NCI-H460 (cell line): Measurements from ENCODE around the gene TESPA1. TPM values are rescaled to one million over a fixed set of nuclear protein-coding genes. Genes with fewer than 3 reads are reported as not detected.
"Not testable (repeated sequence)": the region's sequence is repeated elsewhere in the genome, so short reads cannot be mapped to it uniquely, and the experiment has no call there.

ENCODE experiments used
- DNase-seq: peaks from one replicate; pipeline ENCODE4 v3.0.0-alpha.2; 2016; ENCODE audit warnings: low read depth; ENCODE audit errors: extremely low read depth
- total RNA-seq: library from RNA; depleted of rRNA; stranded (reverse); fragments of >200 nt; shearing (Covaris generic); gene quantifications from 2 replicates; pipeline ENCODE4 v1.2.3, GENCODE V29; 2014

The TESPA1 gene
- total RNA-seq, 1 experiment from 2014 or later = not detected

DNA sequence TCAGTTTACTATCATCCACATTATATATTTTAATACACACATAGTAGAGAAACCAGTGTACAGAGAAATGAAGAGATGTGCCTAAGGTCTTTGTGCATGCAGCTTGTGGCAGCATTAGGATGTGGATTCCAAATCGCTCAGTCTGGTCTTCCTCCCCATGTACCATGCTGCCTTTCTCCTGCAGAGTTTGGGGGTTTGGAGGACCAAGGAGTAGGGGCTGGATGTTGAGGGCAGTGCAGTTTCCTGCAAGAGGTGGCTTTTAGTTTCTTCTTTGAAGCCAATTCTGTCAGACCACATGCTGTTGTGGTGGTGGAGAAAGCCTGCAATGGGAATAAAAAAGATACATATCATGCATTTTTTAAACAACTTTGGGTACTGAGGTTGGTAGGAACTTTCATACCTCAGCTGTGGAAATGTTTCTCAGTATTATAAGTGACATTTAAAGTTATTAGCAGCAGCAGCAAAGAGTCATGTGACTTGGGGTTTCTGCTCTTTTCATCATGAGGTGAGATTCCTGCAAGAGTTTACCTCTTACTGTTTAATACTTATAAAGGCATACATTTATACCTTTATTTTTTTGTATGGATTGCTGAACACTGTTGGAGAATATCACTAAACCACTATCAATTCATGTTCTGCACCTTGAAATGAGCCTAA lies 34.4 kb downstream of the TESPA1 start:
- DNase-seq = no peak

- DNase-seq = no peak
Observed at GRCh38 chr12:54949073-54949711, 35.4 kb downstream of the TESPA1 start.

DNA sequence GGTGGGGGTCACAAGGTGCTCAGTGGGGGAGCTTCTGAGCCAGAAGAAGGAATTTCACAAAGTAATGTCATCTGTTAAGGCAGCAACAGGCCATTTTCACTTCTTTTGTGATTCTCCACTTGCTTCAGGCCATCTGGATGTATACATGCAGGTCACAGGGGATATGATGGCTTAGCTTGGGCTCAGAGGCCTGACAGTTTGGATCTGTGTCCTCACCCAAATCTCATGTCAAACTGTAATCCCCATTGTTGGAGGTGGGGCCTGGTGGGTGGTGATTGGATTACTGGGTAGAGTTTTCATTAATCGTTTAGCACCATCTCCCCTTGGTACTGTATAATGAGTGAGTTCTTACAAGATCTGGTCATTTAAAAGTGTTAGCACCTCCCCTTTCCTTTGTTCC lies 36.4 kb downstream of the TESPA1 start:
- no peak for DNase-seq

DNA sequence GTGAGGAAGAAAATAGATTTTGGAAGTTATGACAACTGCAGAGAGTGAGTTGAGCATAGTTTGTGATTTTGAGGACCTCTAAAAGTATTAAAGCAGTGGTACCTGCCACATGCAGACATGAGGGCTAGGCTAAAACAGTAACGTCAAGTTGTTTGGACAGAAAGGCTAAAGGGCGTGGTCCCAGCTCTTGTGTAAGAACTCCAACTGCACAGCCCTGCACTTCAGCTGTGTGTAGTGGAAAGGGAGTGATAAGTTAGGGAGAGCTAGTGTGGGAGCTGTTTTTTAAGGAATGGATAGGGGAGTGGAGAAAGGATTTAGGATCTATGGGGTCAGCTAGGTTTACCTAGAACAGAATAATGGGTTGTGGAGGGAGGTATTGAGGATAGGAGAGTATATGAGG lies 39.5 kb downstream of the TESPA1 start:
- no peak for DNase-seq

GRCh38 chr12:54943292-54943691 lies 41.3 kb downstream of the TESPA1 start:
- DNase-seq = not testable (repeated sequence)

- DNase-seq = no peak
Observed at GRCh38 chr12:54941659-54942058, 42.9 kb downstream of the TESPA1 start.

- DNase-seq = no peak
Observed at GRCh38 chr12:54940727-54941315, 43.7 kb downstream of the TESPA1 start.

- DNase-seq = no peak
Observed at GRCh38 chr12:54937929-54938328, 46.6 kb downstream of the TESPA1 start.

DNA sequence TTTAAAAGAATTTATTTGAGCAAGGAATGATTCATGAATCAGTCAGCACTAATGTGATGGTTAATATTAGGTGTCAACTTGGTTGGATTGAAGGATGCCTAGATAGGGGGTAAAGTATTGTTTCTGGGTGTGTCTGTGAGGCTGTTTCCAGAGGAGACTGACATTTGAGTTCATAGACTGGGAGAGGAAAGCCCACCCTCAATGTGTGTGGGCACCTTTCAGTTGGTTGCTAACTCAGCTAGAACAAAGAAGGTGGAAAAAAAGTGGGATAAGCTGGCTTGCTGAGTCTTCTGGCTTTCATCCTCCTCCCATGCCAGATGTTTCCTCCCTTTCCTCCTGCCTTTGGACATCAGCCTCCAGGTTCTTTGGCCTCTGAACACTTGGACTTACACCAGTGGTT lies 47.2 kb downstream of the TESPA1 start:
- DNase-seq = no peak

DNA sequence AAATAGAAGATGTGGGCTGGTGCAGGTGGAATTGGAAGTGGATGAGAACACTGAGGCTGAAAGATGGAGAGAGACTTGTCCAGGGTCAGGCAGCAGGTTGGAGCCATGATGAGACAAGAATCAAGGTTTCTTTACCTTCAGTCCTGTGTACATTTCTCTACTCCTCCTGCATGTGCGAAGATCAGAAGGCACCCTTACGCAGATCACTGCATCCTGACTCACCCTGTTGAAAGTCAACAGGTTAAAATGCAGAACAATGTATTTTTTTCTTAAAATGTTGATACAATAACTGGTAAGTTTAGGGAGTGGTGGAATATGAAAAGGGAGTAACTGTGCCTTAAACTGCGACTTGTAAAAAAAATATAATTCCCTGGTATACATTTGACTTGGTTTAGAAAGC lies 47.8 kb downstream of the TESPA1 start:
- DNase-seq = no peak

DNA sequence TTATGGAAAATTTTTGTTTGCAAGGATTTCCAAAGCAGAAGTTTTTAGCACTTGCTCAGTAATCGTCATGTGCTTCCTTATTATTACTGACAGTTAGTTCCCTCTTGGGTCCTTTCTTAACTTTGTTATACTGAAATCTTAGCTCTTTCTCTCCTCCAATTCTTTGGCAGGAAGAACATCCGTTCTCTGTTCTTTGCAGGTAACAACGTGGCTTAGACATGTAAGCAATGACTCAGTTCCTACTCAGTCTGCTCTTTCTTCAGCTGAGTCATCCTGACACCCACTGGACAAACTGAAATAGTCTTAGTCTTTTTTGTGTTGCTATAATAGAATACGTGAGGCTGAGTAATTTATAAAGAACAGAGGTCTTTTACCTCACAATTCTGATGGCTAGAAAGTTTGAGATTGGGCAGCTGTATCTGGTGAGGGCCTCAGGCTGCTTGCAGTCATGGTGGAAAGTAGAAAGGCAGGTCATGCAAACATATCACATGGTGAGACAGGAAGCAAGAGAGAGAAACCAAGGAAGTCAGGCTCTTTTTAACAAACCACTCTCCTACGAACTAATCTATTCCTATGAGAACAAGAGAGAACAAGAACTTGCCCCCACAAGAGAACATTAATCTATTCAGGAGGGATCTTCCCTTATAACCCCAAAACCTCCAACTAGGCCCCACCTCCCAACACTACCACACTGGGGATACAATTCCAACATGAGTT lies 49.2 kb downstream of the TESPA1 start:
- peak; percentile 82 for DNase-seq

DNA sequence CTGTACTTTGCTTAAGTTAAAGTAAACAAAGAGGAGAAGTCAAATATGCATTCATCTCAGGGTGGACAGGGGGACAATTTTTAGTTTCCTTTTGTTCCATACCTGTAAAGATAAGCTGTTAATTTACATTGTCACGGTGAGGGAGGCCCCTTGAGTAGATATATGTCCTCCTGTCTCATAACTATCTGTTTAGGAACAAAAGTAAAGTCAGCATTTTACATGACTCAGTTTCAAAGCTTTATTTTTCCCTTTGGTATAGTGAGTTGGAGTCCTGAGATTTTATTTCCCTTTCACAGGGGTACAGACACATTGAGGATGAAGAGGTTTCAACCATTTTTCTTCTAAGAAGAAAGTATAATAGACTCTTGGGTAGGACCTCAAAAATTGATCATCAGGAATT lies 50.1 kb downstream of the TESPA1 start:
- no peak for DNase-seq

DNA sequence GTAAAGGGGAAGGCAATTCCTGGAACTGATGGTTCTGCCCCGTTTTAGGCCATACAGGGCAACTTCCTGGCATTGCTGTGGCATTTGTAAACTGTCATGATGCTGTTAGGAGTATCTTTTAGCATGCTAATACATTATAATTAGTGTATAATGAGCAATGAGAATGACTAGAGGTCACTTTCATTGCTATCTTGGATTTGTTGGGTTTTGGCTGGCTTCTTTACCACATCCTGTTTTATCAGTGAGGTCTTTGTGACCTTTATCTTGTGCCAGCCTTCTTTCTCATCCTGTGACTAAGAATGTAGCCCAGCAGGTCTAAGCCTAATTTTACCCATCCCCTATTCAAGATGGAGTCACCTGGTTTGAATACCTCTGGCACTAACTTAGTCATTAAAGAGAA lies 51.2 kb downstream of the TESPA1 start:
- no peak for DNase-seq

DNA sequence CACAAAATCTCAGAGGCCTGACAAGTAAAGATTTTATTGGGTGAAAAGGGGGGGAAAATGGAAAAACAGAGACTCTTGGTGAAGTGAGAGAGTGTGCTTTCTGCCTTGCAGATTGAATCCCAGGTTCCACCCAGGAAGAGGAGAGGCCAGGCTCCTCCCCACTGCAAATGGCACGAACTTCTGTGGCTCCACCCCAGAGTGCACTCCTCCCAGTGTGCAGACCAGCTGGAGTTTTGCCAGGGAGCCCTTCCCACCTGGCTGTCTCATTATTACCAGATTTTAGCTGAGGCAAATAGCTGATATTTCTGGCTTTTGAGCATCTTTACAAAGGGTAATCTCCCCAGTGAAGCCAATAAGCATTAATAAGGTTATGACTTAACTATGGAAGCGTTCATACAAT lies 51.9 kb downstream of the TESPA1 start:
- no peak for DNase-seq

DNA sequence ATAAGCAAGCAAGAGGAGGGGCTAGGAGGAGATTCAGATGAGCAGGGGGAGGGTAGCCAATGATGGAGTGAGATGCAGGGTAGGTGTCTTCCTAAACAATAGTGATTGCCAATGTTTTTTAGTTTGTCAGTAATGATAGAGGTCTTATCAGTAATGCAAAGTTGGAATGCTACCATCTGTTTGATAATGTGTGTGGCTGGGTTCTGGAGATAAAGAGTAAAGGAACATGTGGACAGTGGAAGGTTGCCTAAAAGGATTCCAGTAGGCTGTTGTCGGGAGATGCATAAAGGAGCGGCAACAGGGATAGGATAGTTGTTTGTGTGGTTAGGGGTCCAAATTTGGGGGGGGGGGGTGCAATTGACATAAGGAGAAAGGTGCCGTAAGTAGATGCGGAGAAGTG lies 52.5 kb downstream of the TESPA1 start:
- DNase-seq = no peak

GRCh38 chr12:54929998-54930397 lies 54.6 kb downstream of the TESPA1 start:
- no peak for DNase-seq

DNA sequence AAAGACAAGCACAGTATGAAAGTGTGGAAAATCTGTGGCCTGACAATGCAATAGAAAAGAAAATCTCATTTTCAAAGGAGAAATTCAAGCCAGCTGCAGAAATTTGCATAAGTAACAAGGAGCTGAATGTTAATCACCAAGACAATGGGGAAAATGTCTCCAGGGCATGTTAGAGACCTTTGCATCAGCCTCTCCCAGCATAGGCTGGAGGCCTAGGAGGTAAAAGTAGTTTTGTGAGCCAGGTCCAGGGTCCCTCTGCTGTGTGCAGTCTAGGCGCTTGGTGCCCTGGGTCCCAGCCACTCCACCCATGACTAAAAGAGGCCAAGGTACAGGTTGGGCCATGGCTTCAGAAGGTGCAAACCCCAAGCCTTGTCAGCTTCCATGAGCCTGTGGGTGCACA lies 58.3 kb downstream of the TESPA1 start:
- no peak for DNase-seq

DNA sequence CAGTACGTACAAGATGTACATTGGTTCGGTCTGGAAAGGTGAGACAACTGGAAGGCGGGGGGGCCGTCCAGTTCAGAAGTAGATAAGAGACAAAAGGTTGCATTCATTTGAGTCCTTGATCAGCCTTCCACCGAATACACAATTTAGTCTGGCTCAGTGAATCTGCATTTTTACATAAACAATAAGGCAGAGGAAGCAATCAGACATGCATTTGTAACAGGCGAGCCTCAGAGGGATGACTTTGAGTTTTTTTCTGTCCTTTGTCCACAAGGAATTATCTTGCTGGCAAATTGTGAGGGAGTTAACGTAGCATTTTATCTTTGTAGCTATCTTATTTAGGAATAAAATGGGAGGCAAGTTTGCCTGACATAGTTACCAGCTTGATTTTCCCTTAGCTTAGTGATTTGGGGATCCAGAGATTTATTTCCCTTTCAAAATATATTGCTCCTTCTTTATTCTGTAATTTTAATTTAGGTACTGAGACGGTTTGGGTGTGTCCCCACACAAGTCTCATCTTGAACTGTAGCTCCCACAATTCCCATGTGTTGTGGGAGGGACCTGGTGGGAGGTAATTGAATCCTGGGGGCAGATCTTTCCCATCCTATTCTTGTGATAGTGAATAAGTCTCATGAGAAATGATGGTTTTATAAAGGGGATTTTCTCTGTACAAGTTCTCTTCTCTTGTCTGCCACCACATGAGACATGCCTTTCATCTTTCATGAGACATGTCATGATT lies 59.4 kb downstream of the TESPA1 start:
- no peak for DNase-seq

GRCh38 chr12:54917001-54917488 lies 67.5 kb downstream of the TESPA1 start:
- DNase-seq = no peak
